Panc1 (cell line): ENCODE data around the gene A4GNT. TPM values are rescaled to one million over a fixed set of nuclear protein-coding genes. Genes with fewer than 3 reads are reported as not detected.

Experiments
- ATAC-seq: fragments of 200-7000 bp; cut with Tn5 transposase; 2 replicates; pipeline ENCODE4 v1.9.1; 2020; ENCODE audit warnings: mild to moderate bottlenecking, moderate library complexity
- BruUV-seq: library from RNA; stranded (reverse); fragments of 400-500 nt; replicated peaks from 2 replicates; lab custom pipeline; 2021; lab: Mats Ljungman, UMichigan
- CTCF ChIA-PET: fragments of 300-600 bp; sonication (Branson Sonifier 250); formaldehyde crosslinking; loops from one replicate; lab custom pipeline; 2022; ENCODE audit warnings: antibody characterized with exemption; lab: Charles Lee
- POLR2A ChIA-PET: fragments of 300-600 bp; sonication (Branson Sonifier 250); formaldehyde crosslinking; loops from one replicate; lab custom pipeline; 2022; ENCODE audit warnings: antibody characterized with exemption; lab: Charles Lee
- DNase-seq: peaks from one replicate; pipeline ENCODE4 v3.0.0-alpha.2; 2010; ENCODE audit warnings: low read depth, low spot score
- H3K27ac ChIP-seq: 2 replicates; pipeline ENCODE4 v1.5.1; 2011; ENCODE audit warnings: mild to moderate bottlenecking, low read length, inconsistent platforms
- H3K27me3 ChIP-seq: fragments of 200-500 bp; sonication (Bioruptor generic); 2 replicates; pipeline ENCODE4 v1.6.0; 2014; ENCODE audit warnings: low read length, inconsistent platforms; ENCODE audit not compliant: control insufficient read depth, insufficient read depth
- H3K36me3 ChIP-seq: fragments of 200-500 bp; sonication (Bioruptor generic); 2 replicates; pipeline ENCODE4 v1.5.1; 2014; ENCODE audit warnings: inconsistent platforms, mild to moderate bottlenecking, low read length, moderate library complexity; ENCODE audit not compliant: control insufficient read depth, insufficient read depth
- H3K4me1 ChIP-seq: 2 replicates; pipeline ENCODE4 v1.5.1; 2011; ENCODE audit warnings: inconsistent platforms, mild to moderate bottlenecking, low read length, moderate library complexity; ENCODE audit not compliant: control insufficient read depth, insufficient read depth
- H3K4me3 ChIP-seq, 2 experiments: 2 replicates each; pipeline ENCODE4 v1.5.1; 2011 to 2012; ENCODE audit warnings: low read depth in 2 of 2, low read length in 2 of 2, mild to moderate bottlenecking in 2 of 2, inconsistent platforms in 1 of 2, moderate library complexity in 1 of 2
- H3K9me3 ChIP-seq: fragments of 200-500 bp; sonication (Bioruptor generic); 2 replicates; pipeline ENCODE4 v1.5.1; 2014; ENCODE audit warnings: low read depth, mild to moderate bottlenecking, inconsistent platforms, low read length, moderate library complexity; ENCODE audit not compliant: control insufficient read depth, insufficient read depth
- CTCF ChIP-seq: fragments of 450-650 bp; IDR thresholded peaks from 2 replicates; pipeline ENCODE4 v1.5.1; 2017; ENCODE audit warnings: mild to moderate bottlenecking
- POLR2AphosphoS5 ChIP-seq: IDR thresholded peaks from 2 replicates; pipeline ENCODE4 v1.6.1; 2012; ENCODE audit warnings: mild to moderate bottlenecking, low read depth, low read length, moderate library complexity
- REST ChIP-seq, 2 experiments: IDR thresholded peaks; 2 replicates each; pipeline ENCODE4 v1.6.1; 2011 to 2012; ENCODE audit warnings: low read depth in 2 of 2, control low read depth in 1 of 2, low read length in 1 of 2, mild to moderate bottlenecking in 1 of 2, moderate library complexity in 1 of 2; ENCODE audit not compliant: insufficient read depth in 1 of 2
- SIN3A ChIP-seq: IDR thresholded peaks from 2 replicates; pipeline ENCODE4 v1.6.1; 2012; ENCODE audit warnings: low read depth, mild to moderate bottlenecking, low read length, moderate library complexity, borderline replicate concordance; ENCODE audit not compliant: insufficient read depth
- TCF7L2 ChIP-seq: IDR thresholded peaks from 2 replicates; pipeline ENCODE4 v1.6.1; 2011; ENCODE audit warnings: mild to moderate bottlenecking, low read depth, low read length, inconsistent platforms
- in situ Hi-C: cut with HindIII; loops from 2 replicates; pipeline ENCODE4 v1.10.0; 2016; ENCODE audit warnings: low sequenced_read_pairs, low pct_unique_long_range_greater_than_20kb
- intact Hi-C: fragments of 100-400 bp; cut with micrococcal nuclease; formaldehyde crosslinking; loops from one replicate; pipeline ENCODE4 v1.10.0; 2022; ENCODE audit not compliant: unreplicated experiment
- total RNA-seq: library from RNA; stranded (reverse); gene quantifications from one replicate; pipeline ENCODE4 v1.2.1, GENCODE V29; 2021; ENCODE audit not compliant: unreplicated experiment

Gene A4GNT
- total RNA-seq, 1 experiment from 2014 or later = not detected

- Histone ChIP-seq H3K4me3 (no peak overlapping the region), H3K4me1 (no peaks in the 10 kb centered on the region), H3K9me3 (no peaks in the 10 kb centered on the region), H3K27ac (no peak overlapping the region), H3K27me3 (peaks cover 14% of the 10 kb centered on the region), H3K36me3 (no peaks in the 10 kb centered on the region)
- POLR2A ChIA-PET = interaction anchor here (0.5 kb wide), 1 partner anchor 13 kb away, joined by 5 read pairs; no protein-coding TSS in a partner anchor
- ATAC-seq (no peak), DNase-seq (no peak)
- in situ Hi-C loops = no loop called here
- TF ChIP-seq SIN3A = no peak
- TF ChIP-seq CTCF = no peak
- no peak for TF ChIP-seq TCF7L2
- TF ChIP-seq POLR2AphosphoS5 = no peak
- no peak for TF ChIP-seq REST (IDR thresholded peaks at IDR 0.05; ENCODE audit: insufficient read depth in 1 of 2, low read depth in 2 of 2, low read length in 1 of 2)
- CTCF ChIA-PET = no interaction called here
- intact Hi-C loops = no loop called here
- BruUV-seq = no TSS peak
Measured at GRCh38 chr3:138139691-138140090, 7.5 kb upstream of the A4GNT start.

GRCh38 chr3:138137861-138138260 lies 5.7 kb upstream of the A4GNT start:
- in situ Hi-C loops = no loop called here
- H3K27ac ChIP-seq = no peak overlapping the region
- no peaks in the 10 kb centered on the region for H3K36me3 ChIP-seq
- no peaks in the 10 kb centered on the region for H3K9me3 ChIP-seq
- no TSS peak for BruUV-seq
- no peak overlapping the region for H3K4me3 ChIP-seq
- ChIA-PET POLR2A (interaction anchor here (0.6 kb wide), 1 partner anchor 92 kb away, joined by 3 read pairs; no protein-coding TSS in a partner anchor), CTCF (interaction anchor here (0.7 kb wide), 1 partner anchor 10 kb away, joined by 7 read pairs; no protein-coding TSS in a partner anchor)
- H3K4me1 ChIP-seq = no peaks in the 10 kb centered on the region
- intact Hi-C loops = no loop called here
- peaks cover 16% of the 10 kb centered on the region for H3K27me3 ChIP-seq
- no peak for ATAC-seq
- DNase-seq = no peak
- TF ChIP-seq POLR2AphosphoS5 = no peak
- no peak for TF ChIP-seq REST (IDR thresholded peaks at IDR 0.05; ENCODE audit: insufficient read depth in 1 of 2, low read depth in 2 of 2, low read length in 1 of 2)
- no peak for TF ChIP-seq SIN3A
- no peak for TF ChIP-seq TCF7L2
- no peak for TF ChIP-seq CTCF
